NCI-H1092 treated with DMSO at 0.1 percent for 48 hours (cell line): Measurements from ENCODE around the gene ANKRD27.
"Not testable (repeated sequence)": the region's sequence is repeated elsewhere in the genome, so short reads cannot be mapped to it uniquely, and the experiment has no call there.

Experiments used
- DNase-seq: peaks from one replicate; lab custom pipeline; 2025; lab: John Stamatoyannopoulos, UW

The ANKRD27 gene

GRCh38 chr19:32603961-32604360 lies 71.0 kb downstream of the ANKRD27 start:
- no peak for DNase-seq

DNA sequence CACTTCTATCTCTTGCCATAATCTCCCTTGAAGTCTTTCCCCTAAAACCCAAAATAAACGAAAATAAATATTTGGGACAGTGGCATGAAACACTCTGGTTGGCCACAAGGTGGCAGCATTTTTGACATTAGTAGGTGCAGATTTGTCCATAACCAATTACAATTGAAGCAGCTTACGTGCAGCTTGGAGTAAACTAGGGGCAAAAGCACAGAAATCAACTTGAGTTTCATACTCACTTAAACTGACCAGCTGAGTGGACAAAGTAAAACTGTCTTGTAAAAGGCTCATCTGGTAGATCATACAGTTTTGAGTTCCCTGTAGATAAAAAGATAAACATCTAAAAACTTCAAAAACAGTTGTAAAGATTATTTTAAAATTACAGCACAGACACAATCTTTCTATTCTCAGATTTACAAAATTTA lies 75.2 kb downstream of the ANKRD27 start:
- DNase-seq: peak; percentile 31

GRCh38 chr19:32599258-32599657 lies 75.7 kb downstream of the ANKRD27 start:
- DNase-seq: no peak

GRCh38 chr19:32598022-32598421 lies 77.0 kb downstream of the ANKRD27 start:
- no peak for DNase-seq

DNA sequence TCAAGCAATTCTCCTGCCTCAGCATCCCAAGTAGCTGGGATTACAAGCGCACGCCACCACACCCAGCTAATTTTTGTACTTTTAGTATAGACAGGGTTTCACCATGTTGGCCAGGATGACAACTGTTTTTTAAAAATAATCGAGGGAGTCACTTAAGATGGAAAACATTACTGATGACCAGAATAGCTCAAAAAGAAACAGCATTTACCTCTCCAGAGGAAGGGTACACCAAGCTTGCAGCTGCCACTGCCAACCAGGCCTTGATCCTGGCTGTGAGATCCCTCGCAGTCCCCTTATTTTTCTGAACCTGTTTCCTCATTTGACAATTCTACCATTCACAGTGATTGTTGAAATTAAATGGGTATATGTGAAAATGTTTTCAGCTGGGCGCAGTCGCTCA lies 79.5 kb downstream of the ANKRD27 start:
- no peak for DNase-seq

- no peak for DNase-seq
Measured at GRCh38 chr19:32594021-32594420, 81.0 kb downstream of the ANKRD27 start.

DNA sequence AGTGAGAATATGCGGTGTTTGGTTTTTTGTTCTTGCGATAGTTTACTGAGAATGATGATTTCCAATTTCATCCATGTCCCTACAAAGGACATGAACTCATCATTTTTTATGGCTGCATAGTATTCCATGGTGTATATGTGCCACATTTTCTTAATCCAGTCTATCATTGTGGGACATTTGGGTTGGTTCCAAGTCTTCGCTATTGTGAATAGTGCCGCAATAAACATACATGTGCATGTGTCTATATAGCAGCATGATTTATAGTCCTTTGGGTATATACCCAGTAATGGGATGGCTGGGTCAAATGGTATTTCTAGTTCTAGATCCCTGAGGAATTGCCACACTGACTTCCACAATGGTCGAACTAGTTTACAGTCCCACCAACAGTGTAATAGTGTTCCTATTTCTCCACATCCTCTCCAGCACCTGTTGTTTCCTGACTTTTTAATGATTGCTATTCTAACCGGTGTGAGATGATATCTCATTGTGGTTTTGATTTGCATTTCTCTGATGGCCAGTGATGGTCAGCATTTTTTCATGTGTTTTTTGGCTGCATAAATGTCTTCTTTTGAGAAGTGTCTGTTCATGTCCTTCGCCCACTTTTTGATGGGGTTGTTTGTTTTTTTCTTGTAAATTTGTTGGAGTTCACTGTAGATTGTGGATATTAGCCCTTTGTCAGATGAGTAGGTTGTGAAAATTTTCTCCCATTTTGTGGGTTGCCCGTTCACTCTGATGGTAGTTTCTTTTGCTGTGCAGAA lies 87.1 kb downstream of the ANKRD27 start:
- DNase-seq: not testable (repeated sequence)

DNA sequence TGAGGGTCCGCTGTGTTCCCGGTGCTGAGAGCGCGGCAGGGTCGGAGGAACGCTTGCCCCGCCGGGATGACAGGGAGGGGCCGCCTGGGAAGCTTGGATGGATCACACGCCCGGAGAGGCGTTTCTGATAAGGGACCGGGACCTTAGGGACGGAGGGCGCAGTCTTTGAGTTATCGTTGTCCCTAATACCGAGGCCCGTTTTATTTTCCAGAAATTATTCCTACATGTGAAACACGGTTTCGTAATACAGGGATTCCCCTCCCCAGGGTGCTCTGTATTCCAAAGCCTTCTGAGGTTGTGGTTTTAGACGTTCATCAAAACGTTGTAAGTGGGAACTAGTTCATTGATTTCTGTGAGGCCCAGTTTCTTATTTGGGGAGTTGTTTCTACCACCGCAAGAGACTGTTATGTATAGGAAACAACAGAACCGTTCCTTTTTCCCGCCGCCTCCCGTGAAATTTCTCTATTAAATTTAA lies 93.2 kb downstream of the ANKRD27 start:
- peak; percentile 9 for DNase-seq

DNA sequence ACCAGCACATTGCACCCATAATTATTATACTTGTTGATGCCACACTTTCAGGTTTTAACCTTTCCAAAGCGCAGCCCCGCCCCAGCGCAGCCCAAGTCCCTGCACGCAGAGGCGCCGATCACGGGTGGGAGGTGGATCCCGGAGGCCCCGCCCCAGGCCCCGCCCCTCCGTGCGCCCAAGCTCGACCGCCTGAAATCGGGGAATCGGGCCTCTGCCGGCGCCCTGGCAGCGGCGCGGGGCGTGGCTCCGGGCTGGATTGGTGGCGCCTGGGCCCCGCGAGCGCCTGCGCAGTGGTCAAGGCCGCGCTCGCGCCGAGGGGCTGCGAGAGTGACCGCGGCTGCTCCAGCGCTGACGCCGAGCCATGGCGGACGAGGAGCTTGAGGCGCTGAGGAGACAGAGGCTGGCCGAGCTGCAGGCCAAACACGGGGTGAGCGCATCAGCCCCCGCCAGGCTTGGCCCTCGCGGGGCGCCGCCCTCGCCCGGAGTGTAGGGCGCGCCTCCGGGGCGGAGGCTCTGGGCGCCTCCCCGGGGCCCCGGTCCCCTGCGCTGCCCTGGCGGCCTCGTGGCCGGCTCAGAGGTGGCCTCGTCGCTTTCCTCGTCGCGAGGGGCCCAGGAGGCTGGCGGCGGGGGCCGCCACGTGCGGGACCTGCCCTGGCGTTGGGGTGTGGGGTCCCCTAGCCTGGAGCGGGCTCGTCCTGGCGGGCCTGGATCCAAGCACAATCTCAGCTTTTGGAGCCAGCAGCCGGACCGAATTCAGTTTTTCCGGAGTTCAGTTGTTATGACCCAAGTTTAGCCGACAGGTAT lies 93.9 kb downstream of the ANKRD27 start, which contains the start of gene PDCD5:
TSS of gene PDCD5 (plus strand) at position 290 of the 804 bp plus-strand sequence. CDS start at position 362, 72 bp downstream.
- DNase-seq: peak; percentile 86

GRCh38 chr19:32580353-32580900 lies 94.6 kb downstream of the ANKRD27 start:
- DNase-seq: no peak

DNA sequence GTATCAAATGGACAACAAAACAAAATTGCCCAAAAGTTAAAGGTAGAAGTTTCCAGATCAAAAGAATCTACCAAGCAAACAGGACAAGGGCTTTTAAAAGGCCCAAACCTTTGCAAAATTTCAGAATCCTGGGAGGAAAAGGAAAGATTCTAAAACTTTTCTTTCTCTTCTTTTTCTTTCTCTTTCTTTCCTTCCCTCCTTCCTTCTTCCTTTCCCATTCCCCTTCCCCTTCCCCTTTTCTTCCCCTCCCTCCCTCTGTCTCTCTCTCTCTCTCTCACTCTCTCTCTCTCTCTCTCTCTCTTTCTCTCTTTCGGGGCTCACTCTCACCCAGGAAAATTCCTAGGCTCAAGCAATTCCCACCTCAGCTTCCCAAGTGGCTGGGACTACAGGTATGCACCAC lies 98.2 kb downstream of the ANKRD27 start:
- no peak for DNase-seq

DNA sequence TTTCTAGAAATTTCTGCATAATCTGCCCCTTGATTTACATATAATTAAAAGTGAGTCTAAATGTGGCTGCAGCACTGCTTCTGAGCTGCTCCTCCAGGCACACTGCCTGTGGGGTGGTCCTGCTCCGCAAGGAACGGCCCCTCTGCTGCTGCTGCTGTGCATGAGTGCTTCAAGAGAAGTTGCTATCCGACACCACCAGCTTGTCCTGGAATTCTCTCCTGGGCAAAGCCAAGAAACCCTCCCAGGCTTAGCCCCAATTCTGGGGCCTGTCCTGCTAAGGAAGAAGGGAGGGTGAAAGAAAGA lies 101.5 kb downstream of the ANKRD27 start:
- no peak for DNase-seq

- DNase-seq: not testable (repeated sequence)
Measured at GRCh38 chr19:32572700-32573491, 102.1 kb downstream of the ANKRD27 start.

- not testable (repeated sequence) for DNase-seq
Measured at GRCh38 chr19:32571471-32572075, 103.4 kb downstream of the ANKRD27 start.

DNA sequence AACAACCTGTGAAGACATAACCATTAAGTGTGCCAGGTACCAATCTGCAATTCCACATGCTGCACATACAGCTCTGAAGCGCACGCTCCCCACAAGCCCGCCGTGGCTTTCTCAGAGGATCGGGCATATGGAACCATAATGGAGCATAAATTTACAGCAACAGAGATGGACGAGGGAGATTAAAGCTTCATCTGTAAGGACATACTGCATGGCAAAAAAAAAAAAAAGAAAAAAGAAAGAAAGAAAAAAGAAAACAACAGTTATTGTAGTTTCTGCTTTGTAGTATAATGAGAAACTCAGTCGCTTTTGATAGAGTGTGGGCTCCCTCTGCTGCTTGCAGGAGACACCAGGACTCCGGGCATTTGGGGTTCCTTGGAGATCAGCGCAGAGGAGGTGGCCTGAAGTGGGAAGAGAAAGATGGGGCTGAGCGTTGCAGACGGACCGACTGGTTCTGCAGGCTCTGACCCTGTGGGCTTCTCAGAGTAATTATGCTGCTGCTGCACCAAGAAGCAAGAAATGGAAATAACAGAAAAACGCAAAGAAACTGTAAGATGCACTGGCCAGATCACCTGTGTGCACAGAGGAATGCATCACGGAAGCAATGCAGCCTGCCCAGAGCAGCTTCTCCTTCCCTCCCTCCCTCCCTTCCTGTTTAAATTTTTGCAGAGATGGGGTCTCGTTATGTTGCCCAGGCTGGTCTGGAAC lies 104.7 kb downstream of the ANKRD27 start:
- peak; percentile 54 for DNase-seq

DNA sequence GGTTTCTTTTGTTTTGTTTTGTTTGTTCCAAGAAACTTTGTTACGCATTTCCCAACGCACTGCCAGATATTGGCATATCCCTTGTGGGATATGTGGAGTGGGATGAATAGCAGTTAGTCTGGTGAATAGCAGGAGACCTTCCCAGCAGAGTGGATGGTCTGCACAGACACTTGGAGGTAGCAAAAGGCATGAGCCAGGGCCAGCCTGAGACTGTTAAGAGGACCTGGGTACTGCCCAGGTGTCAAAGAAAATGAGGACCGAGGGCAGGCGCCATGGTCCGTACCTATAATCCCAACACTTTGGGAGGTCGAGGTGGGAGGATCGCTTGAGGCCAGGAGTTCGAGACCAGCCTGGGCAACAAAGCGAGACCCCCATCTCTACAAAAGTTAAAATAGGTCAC lies 107.5 kb downstream of the ANKRD27 start:
- DNase-seq: no peak

DNA sequence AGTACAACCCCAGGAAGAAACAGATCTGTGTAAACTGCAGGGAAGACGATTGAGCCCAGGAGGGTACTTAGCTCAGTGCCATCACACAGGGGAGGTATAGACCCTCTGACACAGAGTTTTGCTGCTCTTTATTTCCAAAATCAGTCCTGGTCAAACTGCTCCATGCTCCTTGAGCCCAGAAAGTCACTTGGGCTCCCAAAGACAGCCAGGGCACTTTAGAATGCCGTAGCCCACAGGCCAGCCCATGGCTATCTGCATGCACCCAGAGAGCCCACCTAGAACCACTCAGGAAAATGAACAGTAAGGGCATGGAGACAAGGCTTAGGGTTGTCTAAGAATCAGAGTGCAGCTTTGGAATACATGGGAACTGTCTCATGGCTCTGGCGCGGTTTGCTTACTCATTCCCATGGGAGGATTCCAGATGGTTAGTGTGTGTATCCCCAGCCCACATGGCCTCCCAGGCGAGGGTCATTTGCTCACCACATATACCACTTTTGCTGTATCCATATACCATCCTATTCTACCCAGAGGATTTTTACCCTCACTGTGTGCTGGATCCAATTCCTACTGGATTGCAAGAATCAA lies 108.6 kb downstream of the ANKRD27 start:
- DNase-seq: no peak

DNA sequence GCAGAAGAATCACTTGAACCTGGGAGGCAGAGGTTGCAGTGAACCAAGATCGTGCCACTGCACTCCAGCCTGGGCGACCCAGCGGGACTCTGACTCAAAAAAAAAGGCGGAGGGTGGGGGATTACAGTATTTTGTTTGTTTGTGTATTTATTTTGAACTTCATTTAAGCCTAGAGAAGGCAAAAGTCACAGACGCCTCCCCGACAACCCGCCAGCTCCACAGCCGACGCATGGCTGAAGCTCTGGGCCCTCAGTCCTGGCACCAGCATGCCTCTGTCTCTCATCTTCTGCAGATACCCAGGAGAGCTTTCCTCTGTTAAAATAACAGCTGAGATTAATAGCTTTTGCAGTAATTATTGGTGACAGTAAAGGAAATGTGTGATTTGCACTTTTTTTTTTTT lies 111.2 kb downstream of the ANKRD27 start:
- no peak for DNase-seq

DNA sequence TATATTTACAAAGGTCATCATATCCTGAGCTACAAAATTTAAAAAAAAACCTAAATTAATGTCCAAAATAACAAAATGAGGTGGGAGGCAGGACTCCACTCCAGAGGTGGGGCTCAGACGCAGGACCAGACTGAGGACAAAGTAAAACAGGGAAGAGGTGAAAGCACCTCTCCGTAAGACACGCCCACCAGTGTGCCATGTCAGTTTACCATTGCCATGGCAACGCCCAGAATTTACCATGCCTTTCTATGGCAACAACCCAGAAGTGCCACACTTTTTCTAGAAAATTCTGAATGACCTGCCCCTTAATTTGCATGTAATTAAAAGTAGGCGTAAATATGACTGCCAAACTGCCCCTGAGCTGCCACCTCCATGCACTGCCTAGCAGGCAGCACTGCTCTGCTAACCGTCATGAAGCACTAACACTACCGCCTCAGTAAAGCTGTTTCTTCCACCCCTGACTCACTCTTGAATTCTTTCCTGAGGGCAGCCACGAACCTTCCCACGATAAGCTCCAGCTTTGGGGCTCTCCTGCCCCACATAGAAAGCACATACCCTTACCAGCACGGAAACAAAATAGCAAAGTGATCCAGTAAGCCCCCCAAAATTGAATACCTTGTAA lies 116.3 kb downstream of the ANKRD27 start:
- no peak for DNase-seq

- no peak for DNase-seq
Measured at GRCh38 chr19:32555786-32556185, 119.2 kb downstream of the ANKRD27 start.
